GM23338 (cell line): ENCODE results near the gene NUP205.

Source experiments
- CTCF ChIP-seq, 2 experiments: fragments of 200-600 bp in 1 of 2; sonication (generic) in 1 of 2; conservative IDR thresholded peaks; 2 replicates each; pipeline versions ENCODE4 v1.5.1 to v1.6.1; 2016 to 2017; ENCODE audit warnings: antibody characterized with exemption in 2 of 2, low read depth in 2 of 2, mild to moderate bottlenecking in 2 of 2, moderate library complexity in 1 of 2
- EZH2 ChIP-seq: fragments of 200-600 bp; sonication (generic); IDR thresholded peaks from one replicate; pipeline ENCODE4 v1.8.0; 2017; ENCODE audit warnings: antibody characterized with exemption, mild to moderate bottlenecking, low read depth; ENCODE audit not compliant: unreplicated experiment
- EZH2phosphoT487 ChIP-seq: fragments of 200-600 bp; sonication (generic); IDR thresholded peaks from one replicate; pipeline ENCODE4 v1.8.1; 2018; ENCODE audit warnings: antibody characterized with exemption; ENCODE audit not compliant: unreplicated experiment
- JUNB ChIP-seq: IDR thresholded peaks from one replicate; pipeline ENCODE4 v1.6.1; 2016; ENCODE audit warnings: antibody characterized with exemption; ENCODE audit not compliant: unreplicated experiment
- POLR2AphosphoS5 ChIP-seq: IDR thresholded peaks from 2 replicates; pipeline ENCODE4 v1.6.1; 2016; ENCODE audit warnings: antibody characterized with exemption, low read depth
- ZNF114 ChIP-seq: fragments of 250-450 bp; sonication (Bioruptor Pico); IDR thresholded peaks from 2 replicates; pipeline ENCODE4 v1.5.0; 2020; ENCODE audit warnings: mild to moderate bottlenecking, moderate library complexity
- TF ChIP-seq, protein P1 (sequence below): IDR thresholded peaks from one replicate; pipeline ENCODE4 v1.6.1; 2018; ENCODE audit warnings: antibody characterized with exemption; ENCODE audit not compliant: unreplicated experiment

DNA sequence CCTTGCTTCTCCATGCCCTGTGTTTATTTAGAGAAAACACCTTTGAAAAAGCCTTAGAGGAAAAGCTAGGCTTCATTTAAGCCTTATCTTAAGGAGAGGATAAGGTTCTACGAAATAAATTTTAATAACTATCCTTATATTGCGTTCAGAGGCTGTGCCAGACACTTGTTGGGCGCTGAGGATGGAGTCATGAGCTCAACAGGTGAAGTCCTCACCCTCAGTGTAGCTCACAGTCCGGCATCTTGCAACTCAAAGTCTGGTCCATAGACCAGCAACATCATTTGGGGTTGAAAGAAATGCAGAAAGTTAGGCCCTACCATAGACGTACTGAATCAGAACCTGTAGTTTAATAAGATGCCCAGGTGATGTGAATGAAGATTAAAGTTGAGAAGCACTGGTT lies 100.8 kb downstream of the NUP205 start:
- no peak for TF ChIP-seq CTCF (conservative IDR thresholded peaks at IDR 0.05; ENCODE audit: low read depth in 2 of 2)
- TF ChIP-seq EZH2phosphoT487 = no peak
- TF ChIP-seq POLR2AphosphoS5 = no peak
- TF ChIP-seq EZH2 = no peak
- TF ChIP-seq, protein P1, sequence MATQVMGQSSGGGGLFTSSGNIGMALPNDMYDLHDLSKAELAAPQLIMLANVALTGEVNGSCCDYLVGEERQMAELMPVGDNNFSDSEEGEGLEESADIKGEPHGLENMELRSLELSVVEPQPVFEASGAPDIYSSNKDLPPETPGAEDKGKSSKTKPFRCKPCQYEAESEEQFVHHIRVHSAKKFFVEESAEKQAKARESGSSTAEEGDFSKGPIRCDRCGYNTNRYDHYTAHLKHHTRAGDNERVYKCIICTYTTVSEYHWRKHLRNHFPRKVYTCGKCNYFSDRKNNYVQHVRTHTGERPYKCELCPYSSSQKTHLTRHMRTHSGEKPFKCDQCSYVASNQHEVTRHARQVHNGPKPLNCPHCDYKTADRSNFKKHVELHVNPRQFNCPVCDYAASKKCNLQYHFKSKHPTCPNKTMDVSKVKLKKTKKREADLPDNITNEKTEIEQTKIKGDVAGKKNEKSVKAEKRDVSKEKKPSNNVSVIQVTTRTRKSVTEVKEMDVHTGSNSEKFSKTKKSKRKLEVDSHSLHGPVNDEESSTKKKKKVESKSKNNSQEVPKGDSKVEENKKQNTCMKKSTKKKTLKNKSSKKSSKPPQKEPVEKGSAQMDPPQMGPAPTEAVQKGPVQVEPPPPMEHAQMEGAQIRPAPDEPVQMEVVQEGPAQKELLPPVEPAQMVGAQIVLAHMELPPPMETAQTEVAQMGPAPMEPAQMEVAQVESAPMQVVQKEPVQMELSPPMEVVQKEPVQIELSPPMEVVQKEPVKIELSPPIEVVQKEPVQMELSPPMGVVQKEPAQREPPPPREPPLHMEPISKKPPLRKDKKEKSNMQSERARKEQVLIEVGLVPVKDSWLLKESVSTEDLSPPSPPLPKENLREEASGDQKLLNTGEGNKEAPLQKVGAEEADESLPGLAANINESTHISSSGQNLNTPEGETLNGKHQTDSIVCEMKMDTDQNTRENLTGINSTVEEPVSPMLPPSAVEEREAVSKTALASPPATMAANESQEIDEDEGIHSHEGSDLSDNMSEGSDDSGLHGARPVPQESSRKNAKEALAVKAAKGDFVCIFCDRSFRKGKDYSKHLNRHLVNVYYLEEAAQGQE = no peak
- TF ChIP-seq ZNF114 (CRISPR knock-in tag) = no peak
- no peak for TF ChIP-seq JUNB
